GM23248 (cell line): Measurements from ENCODE around the gene PYDC1. TPM values are rescaled to one million over a fixed set of nuclear protein-coding genes. Genes with fewer than 3 reads are reported as not detected.
A peak's percentile ranks its signal among the peaks of the same experiment; 100 is the strongest.
"Not testable (repeated sequence)": the region's sequence is repeated elsewhere in the genome, so short reads cannot be mapped to it uniquely, and the experiment has no call there.

Source experiments
- DNase-seq: peaks from one replicate; pipeline ENCODE4 v3.0.0-alpha.2; 2015
- H2AFZ ChIP-seq: fragments of 200-600 bp; sonication (generic); 2 replicates; pipeline ENCODE4 v1.6.1; 2016; ENCODE audit warnings: antibody characterized with exemption
- H3F3A ChIP-seq: fragments of 200-600 bp; sonication (generic); 2 replicates; pipeline ENCODE4 v1.6.1; 2016; ENCODE audit warnings: mild to moderate bottlenecking, antibody characterized with exemption, mixed run types; ENCODE audit not compliant: insufficient read depth
- H3K27ac ChIP-seq: fragments of 200-600 bp; sonication (generic); 2 replicates; pipeline ENCODE4 v1.5.1; 2016; ENCODE audit warnings: mild to moderate bottlenecking
- H3K27me3 ChIP-seq: fragments of 200-600 bp; sonication (generic); replicated peaks from 2 replicates; pipeline ENCODE4 v1.6.1; 2016; ENCODE audit warnings: mild to moderate bottlenecking; ENCODE audit not compliant: insufficient read depth
- H3K36me3 ChIP-seq: fragments of 200-600 bp; sonication (generic); 2 replicates; pipeline ENCODE4 v1.6.1; 2016; ENCODE audit warnings: low read depth, mild to moderate bottlenecking
- H3K4me1 ChIP-seq: fragments of 200-600 bp; sonication (generic); 2 replicates; pipeline ENCODE4 v1.6.1; 2016; ENCODE audit warnings: mild to moderate bottlenecking; ENCODE audit not compliant: insufficient read depth
- H3K4me2 ChIP-seq: fragments of 200-600 bp; sonication (generic); one replicate; pipeline ENCODE4 v1.6.1; 2016; ENCODE audit warnings: mild to moderate bottlenecking; ENCODE audit not compliant: unreplicated experiment
- H3K4me3 ChIP-seq: fragments of 200-600 bp; sonication (generic); 2 replicates; pipeline ENCODE4 v1.5.1; 2016; ENCODE audit warnings: mild to moderate bottlenecking
- H3K79me2 ChIP-seq: fragments of 200-600 bp; sonication (generic); 2 replicates; pipeline ENCODE4 v1.6.1; 2016; ENCODE audit warnings: mild to moderate bottlenecking; ENCODE audit not compliant: insufficient read depth
- H3K9ac ChIP-seq: fragments of 200-600 bp; sonication (generic); 2 replicates; pipeline ENCODE4 v1.6.1; 2016; ENCODE audit warnings: mild to moderate bottlenecking
- H3K9me2 ChIP-seq: fragments of 200-600 bp; sonication (generic); 2 replicates; pipeline ENCODE4 v1.6.1; 2016; ENCODE audit warnings: mixed run types, mild to moderate bottlenecking, moderate library complexity; ENCODE audit not compliant: insufficient read depth
- H3K9me3 ChIP-seq: fragments of 200-600 bp; sonication (generic); one replicate; pipeline ENCODE4 v1.6.1; 2017; ENCODE audit warnings: low read depth
- H4K20me1 ChIP-seq: fragments of 200-600 bp; sonication (generic); 2 replicates; pipeline ENCODE4 v1.6.0; 2016; ENCODE audit not compliant: insufficient read depth
- EZH2 ChIP-seq: fragments of 200-600 bp; sonication (generic); IDR thresholded peaks from 2 replicates; pipeline ENCODE4 v1.6.1; 2018; ENCODE audit warnings: antibody characterized with exemption, mild to moderate bottlenecking; ENCODE audit not compliant: insufficient read depth, poor library complexity, severe bottlenecking
- EZH2phosphoT487 ChIP-seq: fragments of 200-600 bp; sonication (generic); IDR thresholded peaks from 2 replicates; pipeline ENCODE4 v1.6.1; 2018; ENCODE audit warnings: antibody characterized with exemption, moderate library complexity, mild to moderate bottlenecking, low read depth; ENCODE audit not compliant: insufficient read depth
- WGBS, 2 experiments: methylation state at CpG; one replicate each; pipeline ENCODE4 v1.1.6; 2015 to 2017; ENCODE audit warnings: low lambda C conversion rate in 2 of 2, low coverage in 1 of 2; ENCODE audit errors: missing lambda C conversion rate in 2 of 2; 5-methylcytosine and 5-hydroxymethylcytosine counted together
- in situ Hi-C: fragments of 300-500 bp; cut with MboI; formaldehyde crosslinking; loops from 2 replicates; pipeline ENCODE4 v1.15.0; 2020
- polyA plus RNA-seq: library from polyadenylated mRNA; unstranded; fragments of >200 nt; fragmentation: Nextera tagmentation; extraction: Ambion mirVana; gene quantifications from 2 replicates; pipeline ENCODE4 v1.2.1, GENCODE V29; 2016
- total RNA-seq: library from RNA; depleted of rRNA; stranded (reverse); fragments of >200 nt; shearing (Covaris generic); gene quantifications from 2 replicates; pipeline ENCODE4 v1.2.3, GENCODE V29; 2014

Gene PYDC1
- total and polyA plus RNA-seq, 2 experiments from 2014 or later: not detected

DNA sequence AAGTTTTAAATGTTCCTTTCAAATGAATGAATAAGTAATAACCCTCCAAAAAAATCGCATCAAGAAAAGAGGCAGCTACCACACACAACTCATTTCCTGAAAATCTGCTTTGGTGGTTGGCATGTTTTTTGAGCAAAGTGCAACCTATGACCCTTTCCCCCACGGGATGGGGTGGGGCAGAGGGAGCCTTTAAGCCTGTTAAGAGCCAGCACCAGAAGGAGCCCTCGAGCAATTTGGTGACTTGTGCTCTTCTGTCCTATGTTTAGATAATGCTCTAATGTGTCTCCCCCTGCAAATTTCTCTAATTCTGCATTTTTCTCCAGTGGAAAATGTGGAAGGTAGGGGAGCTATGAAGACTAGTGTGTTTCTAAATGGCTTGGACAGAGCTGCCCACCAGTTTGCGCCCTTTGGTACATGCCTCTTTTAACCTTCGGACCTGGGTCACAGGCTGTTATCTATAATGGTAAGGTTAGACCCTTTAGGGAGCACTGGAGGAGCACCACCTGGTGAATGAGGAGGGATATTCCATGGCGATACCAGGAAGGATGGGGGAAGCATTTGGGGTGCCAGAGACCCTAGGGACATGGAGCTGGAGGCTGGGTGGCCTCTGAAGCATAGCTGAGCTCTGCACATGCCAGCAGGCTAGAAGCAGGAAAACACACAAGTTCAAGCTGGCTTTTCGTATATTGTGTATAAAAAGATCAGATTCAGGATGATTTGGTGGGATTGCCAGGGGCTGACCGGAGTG lies 15.9 kb downstream of the PYDC1 start:
- peak; percentile 60 for DNase-seq
- in situ Hi-C loops: loop anchor here (10.0 to 25.0 kb wide), 2 partner anchors 244 to 511 kb away; partner anchors contain the start of gene ZNF843
- Histone ChIP-seq H3K4me1 (peaks cover 9% of the 10 kb centered on the region; the same call in 1 of the 2 replicates), H3F3A (peaks cover 53% of the 10 kb centered on the region), H3K27me3 (no peaks in the 10 kb centered on the region), H3K79me2 (0 out of 2 replicates have a peak, but pooled peaks cover 5% of the 10 kb centered on the region), H4K20me1 (0 out of 2 replicates have a peak, but pooled peaks cover 4% of the 10 kb centered on the region), H3K4me3 (no peak overlapping the region), H3K9me3 (no peaks in the 10 kb centered on the region), H3K27ac (peak overlapping the region; percentile 23; the same call in 1 of the 2 replicates), H2AFZ (no peak overlapping the region), H3K9ac (no peak overlapping the region; the same call in 1 of the 2 replicates), H3K4me2 (peak overlapping the region; percentile 94), H3K9me2 (no peaks in the 10 kb centered on the region), H3K36me3 (peaks cover 13% of the 10 kb centered on the region)
- no peak for TF ChIP-seq EZH2phosphoT487
- TF ChIP-seq EZH2: no peak
- WGBS, 2 experiments: 52 to 53% methylated on average over 8 of the region's 8 CpGs

DNA sequence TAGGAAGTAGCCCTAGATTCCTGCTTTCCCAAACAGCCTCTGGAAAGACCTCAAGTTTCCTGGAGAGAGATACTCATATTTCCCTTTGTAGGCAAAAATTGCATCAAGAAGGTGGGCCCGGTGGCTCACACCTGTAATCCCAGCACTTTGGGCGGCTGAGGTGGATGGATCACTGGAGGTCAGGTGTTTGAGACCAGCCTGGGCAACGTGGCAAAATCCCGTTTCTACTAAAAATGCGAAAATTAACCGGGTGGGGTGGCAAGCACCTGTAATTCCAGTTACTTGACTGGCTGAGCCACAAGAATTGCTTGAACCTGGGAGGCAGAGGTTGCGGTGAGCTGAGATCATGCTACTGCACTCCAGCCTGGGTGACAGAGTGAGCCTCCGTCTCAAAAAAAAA lies 16.8 kb downstream of the PYDC1 start:
- in situ Hi-C loops: loop anchor here (10.0 to 25.0 kb wide), 2 partner anchors 245 to 512 kb away; partner anchors contain the start of gene ZNF843

DNA sequence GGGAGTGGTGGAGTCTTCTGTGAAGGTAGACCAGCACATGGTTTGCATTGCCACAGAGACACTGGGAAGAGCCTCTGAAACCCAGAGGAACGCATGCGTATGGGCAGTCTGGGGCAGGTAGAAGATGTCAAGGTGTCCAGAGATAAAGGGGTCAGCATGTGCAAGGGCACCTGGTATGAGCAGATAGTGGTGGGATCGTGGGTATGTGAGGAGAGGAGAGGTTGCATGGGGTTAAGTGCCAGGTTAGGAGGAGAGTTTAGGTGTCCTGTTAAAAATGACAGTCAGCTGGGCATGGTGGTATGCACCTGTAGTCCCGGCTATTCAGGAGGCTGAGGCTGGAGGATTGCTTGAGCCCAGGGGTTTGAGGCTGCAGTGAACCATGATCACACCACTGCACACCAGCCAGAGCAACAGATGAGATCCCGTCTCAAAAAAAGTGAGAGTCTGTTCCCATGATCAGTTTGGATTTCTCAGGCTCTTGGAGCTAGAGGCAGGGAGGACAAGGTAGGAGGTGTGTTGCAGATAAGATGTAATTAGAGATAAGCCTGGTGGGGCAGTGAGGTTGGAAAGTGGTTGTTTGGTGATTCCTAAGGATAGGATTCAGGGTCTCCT lies 17.4 kb downstream of the PYDC1 start:
- no peak for TF ChIP-seq EZH2phosphoT487
- no peak for TF ChIP-seq EZH2
- no peaks in the 10 kb centered on the region for H3K9me2 ChIP-seq
- H3K9me3 ChIP-seq: no peaks in the 10 kb centered on the region
- H4K20me1 ChIP-seq: 0 out of 2 replicates have a peak, but pooled peaks cover 4% of the 10 kb centered on the region
- in situ Hi-C loops: loop anchor here (10.0 to 25.0 kb wide), 2 partner anchors 245 to 513 kb away; partner anchors contain the start of gene ZNF843
- H3K9ac ChIP-seq: no peak overlapping the region
- WGBS, 2 experiments: 95 to 97% methylated on average over 5 of the region's 5 CpGs
- H3K4me3 ChIP-seq: no peak overlapping the region
- H3K79me2 ChIP-seq: peaks cover 14% of the 10 kb centered on the region
- H2AFZ ChIP-seq: no peak overlapping the region
- H3K4me2 ChIP-seq: no peak overlapping the region
- H3F3A ChIP-seq: peaks cover 67% of the 10 kb centered on the region
- H3K36me3 ChIP-seq: peaks cover 28% of the 10 kb centered on the region
- peaks cover 9% of the 10 kb centered on the region; the same call in 1 of the 2 replicates for H3K4me1 ChIP-seq
- H3K27me3 ChIP-seq: no peaks in the 10 kb centered on the region
- no peak overlapping the region for H3K27ac ChIP-seq
- DNase-seq: no peak

More for the DNA sequence above, 16.8 kb downstream of the PYDC1 start:
- Histone ChIP-seq H3K36me3 (peaks cover 22% of the 10 kb centered on the region), H3F3A (peaks cover 61% of the 10 kb centered on the region), H3K79me2 (peaks cover 14% of the 10 kb centered on the region; the same call in 1 of the 2 replicates)
- not testable (repeated sequence) for H3K4me2 ChIP-seq, H3K4me1 ChIP-seq, H3K9ac ChIP-seq, DNase-seq, H3K9me3 ChIP-seq, H3K27ac ChIP-seq, H3K4me3 ChIP-seq, H3K27me3 ChIP-seq, H2AFZ ChIP-seq, H4K20me1 ChIP-seq, H3K9me2 ChIP-seq
- 92 to 93% methylated on average over 7 to 8 of the region's 8 CpGs for WGBS, 2 experiments

- Histone ChIP-seq H3F3A (peaks cover 79% of the 10 kb centered on the region), H3K27me3 (no peaks in the 10 kb centered on the region), H3K9me2 (no peaks in the 10 kb centered on the region), H3K4me1 (peaks cover 9% of the 10 kb centered on the region; the same call in 1 of the 2 replicates), H2AFZ (no peak overlapping the region), H3K9ac (no peak overlapping the region), H3K4me3 (no peak overlapping the region), H4K20me1 (0 out of 2 replicates have a peak, but pooled peaks cover 4% of the 10 kb centered on the region), H3K27ac (peak overlapping the region; percentile 20), H3K9me3 (no peaks in the 10 kb centered on the region), H3K79me2 (peaks cover 25% of the 10 kb centered on the region), H3K4me2 (no peak overlapping the region), H3K36me3 (peaks cover 40% of the 10 kb centered on the region)
- no peak for DNase-seq
- 46 to 47% methylated on average over 7 of the region's 7 CpGs for WGBS, 2 experiments
- TF ChIP-seq EZH2: no peak
- no peak for TF ChIP-seq EZH2phosphoT487
- in situ Hi-C loops: no loop called here
Measured at GRCh38 chr16:31198207-31198882, 18.6 kb downstream of the PYDC1 start.
